ENCODE data around the gene TMTC1. TPM values are rescaled to one million over a fixed set of nuclear protein-coding genes. Genes with fewer than 3 reads are reported as not detected.

Gene TMTC1
- total and polyA plus RNA-seq, 2 donors (not counting 1 experiment from before 2014, with no cell fraction given): not detected

DNA sequence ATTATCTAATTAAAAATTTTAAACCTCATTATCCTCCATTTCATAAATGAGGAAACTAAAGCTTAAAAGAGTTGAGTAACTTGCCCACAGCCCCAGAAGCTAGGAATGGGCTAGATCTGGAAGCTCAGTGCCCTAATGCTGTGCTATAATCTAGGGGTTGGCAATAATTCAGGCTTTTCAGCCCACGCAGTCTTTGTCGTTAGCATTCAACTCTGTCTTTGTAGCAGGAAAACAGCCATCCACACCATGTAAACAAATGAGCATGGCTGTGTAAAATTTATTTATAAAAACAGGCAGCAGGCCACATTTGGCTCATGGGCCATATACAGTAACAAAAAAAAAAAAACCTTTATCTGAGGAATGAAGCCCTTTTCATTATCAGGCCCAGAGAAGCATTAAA is 193.9 kb downstream of the TMTC1 start:
- intact Hi-C loops (cut with micrococcal nuclease): no loop called here
- Histone ChIP-seq H3K4me3 (ENCODE audit: control extremely low read depth in 1 of 5, extremely low read depth in 1 of 5, insufficient read depth in 1 of 5, low read depth in 2 of 5, low read length in 4 of 5) (no peak overlapping the region), H3K4me1 (ENCODE audit: control insufficient read depth in 2 of 2, insufficient read depth in 2 of 2, low read length in 2 of 2) (no peaks in the 10 kb centered on the region), H2AFZ (ENCODE audit: insufficient read depth, low read depth, low read length, poor library complexity, severe bottlenecking) (no peak overlapping the region), H3K27ac (ENCODE audit: low read length in 2 of 2) (no peak overlapping the region), H3K4me2 (replicated peaks; ENCODE audit: low read depth, low read length, poor library complexity, severe bottlenecking) (no peak overlapping the region), H3K27me3 (replicated peaks in 1 of 4; ENCODE audit: control extremely low read depth in 1 of 4, control insufficient read depth in 3 of 4, insufficient read depth in 4 of 4, low read length in 3 of 4) (no peaks in the 10 kb centered on the region), H3K79me2 (ENCODE audit: control insufficient read depth, insufficient read depth, low read length) (no peaks in the 10 kb centered on the region), H3K36me3 (replicated peaks in 1 of 2; ENCODE audit: control extremely low read depth in 1 of 2, control insufficient read depth in 1 of 2, extremely low read depth in 1 of 2, insufficient read depth in 2 of 2, low read length in 1 of 2) (no peaks in the 10 kb centered on the region), H3K9me3 (ENCODE audit: control extremely low read depth in 1 of 3, control insufficient read depth in 2 of 3, insufficient read depth in 1 of 3, low read length in 2 of 3) (no peaks in the 10 kb centered on the region), H4K20me1 (ENCODE audit: control insufficient read depth, insufficient read depth, low read length, poor library complexity, severe bottlenecking) (no peaks in the 10 kb centered on the region), H3K9ac (ENCODE audit: low read length) (no peak overlapping the region)
- Mint-ChIP-seq H3K4me3 (no peak overlapping the region), H3K4me1 (no peaks in the 10 kb centered on the region), H3K27me3 (peaks cover 9% of the 10 kb centered on the region), H3K27ac (no peak overlapping the region), H3K9me3 (ENCODE audit: insufficient read depth) (no peaks in the 10 kb centered on the region)
- TF ChIP-seq EZH2 (IDR thresholded peaks at IDR 0.05; ENCODE audit: borderline replicate concordance, insufficient read depth, low read depth, low read length, poor library complexity, severe bottlenecking): no peak
- TF ChIP-seq, protein P1, sequence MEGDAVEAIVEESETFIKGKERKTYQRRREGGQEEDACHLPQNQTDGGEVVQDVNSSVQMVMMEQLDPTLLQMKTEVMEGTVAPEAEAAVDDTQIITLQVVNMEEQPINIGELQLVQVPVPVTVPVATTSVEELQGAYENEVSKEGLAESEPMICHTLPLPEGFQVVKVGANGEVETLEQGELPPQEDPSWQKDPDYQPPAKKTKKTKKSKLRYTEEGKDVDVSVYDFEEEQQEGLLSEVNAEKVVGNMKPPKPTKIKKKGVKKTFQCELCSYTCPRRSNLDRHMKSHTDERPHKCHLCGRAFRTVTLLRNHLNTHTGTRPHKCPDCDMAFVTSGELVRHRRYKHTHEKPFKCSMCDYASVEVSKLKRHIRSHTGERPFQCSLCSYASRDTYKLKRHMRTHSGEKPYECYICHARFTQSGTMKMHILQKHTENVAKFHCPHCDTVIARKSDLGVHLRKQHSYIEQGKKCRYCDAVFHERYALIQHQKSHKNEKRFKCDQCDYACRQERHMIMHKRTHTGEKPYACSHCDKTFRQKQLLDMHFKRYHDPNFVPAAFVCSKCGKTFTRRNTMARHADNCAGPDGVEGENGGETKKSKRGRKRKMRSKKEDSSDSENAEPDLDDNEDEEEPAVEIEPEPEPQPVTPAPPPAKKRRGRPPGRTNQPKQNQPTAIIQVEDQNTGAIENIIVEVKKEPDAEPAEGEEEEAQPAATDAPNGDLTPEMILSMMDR (IDR thresholded peaks at IDR 0.05): no peak
- CTCF ChIA-PET: no interaction called here
- ATAC-seq (ENCODE audit: low read depth) (no peak), DNase-seq (no peak)
- WGBS (ENCODE audit: insufficient coverage): no CpG with 5 or more reads among the region's 2 CpGs
- POLR2A ChIA-PET: no interaction called here

DNA sequence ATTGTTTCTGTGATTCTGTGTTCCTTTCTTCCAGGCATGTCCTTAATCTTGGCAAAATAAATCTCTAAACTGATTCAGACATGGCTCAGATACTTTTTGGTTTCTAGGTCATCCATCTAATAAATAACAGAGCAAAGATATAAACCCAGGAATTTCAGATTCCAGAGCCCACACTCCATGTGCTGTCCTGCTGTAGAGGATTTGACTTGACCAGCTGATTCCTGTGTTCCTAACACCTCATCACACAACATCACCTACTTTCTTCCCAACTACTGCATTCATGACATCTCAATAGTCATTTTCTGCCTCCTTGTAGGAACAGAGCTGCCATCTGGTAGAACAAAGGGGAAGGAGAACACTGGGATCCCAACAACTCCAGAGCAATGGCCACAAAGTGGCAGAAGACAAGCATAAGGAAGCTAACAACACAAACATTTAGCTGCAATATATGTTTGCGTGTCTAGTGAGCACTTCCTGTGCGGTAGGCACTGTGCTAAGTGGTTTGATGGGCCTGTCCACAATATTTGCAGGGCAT is 194.4 kb downstream of the TMTC1 start:
- H3K9me3 ChIP-seq (ENCODE audit: control extremely low read depth in 1 of 3, control insufficient read depth in 2 of 3, insufficient read depth in 1 of 3, low read length in 2 of 3): no peaks in the 10 kb centered on the region
- Mint-ChIP-seq H3K9me3 (ENCODE audit: insufficient read depth) (no peaks in the 10 kb centered on the region), H3K27me3 (peaks cover 9% of the 10 kb centered on the region), H3K4me1 (no peaks in the 10 kb centered on the region), H3K27ac (no peak overlapping the region), H3K4me3 (no peak overlapping the region)
- no peak overlapping the region for H3K4me3 ChIP-seq (ENCODE audit: control extremely low read depth in 1 of 5, extremely low read depth in 1 of 5, insufficient read depth in 1 of 5, low read depth in 2 of 5, low read length in 4 of 5)
- no peaks in the 10 kb centered on the region for H3K27me3 ChIP-seq (replicated peaks in 1 of 4; ENCODE audit: control extremely low read depth in 1 of 4, control insufficient read depth in 3 of 4, insufficient read depth in 4 of 4, low read length in 3 of 4)
- no peak overlapping the region for H3K4me2 ChIP-seq (replicated peaks; ENCODE audit: low read depth, low read length, poor library complexity, severe bottlenecking)
- H3K4me1 ChIP-seq (ENCODE audit: control insufficient read depth in 2 of 2, insufficient read depth in 2 of 2, low read length in 2 of 2): no peaks in the 10 kb centered on the region
- intact Hi-C loops (cut with micrococcal nuclease): no loop called here
- no peaks in the 10 kb centered on the region for H4K20me1 ChIP-seq (ENCODE audit: control insufficient read depth, insufficient read depth, low read length, poor library complexity, severe bottlenecking)
- TF ChIP-seq, protein P1 (IDR thresholded peaks at IDR 0.05): no peak
- no peak for TF ChIP-seq EZH2 (IDR thresholded peaks at IDR 0.05; ENCODE audit: borderline replicate concordance, insufficient read depth, low read depth, low read length, poor library complexity, severe bottlenecking)
- ATAC-seq (ENCODE audit: low read depth) (no peak), DNase-seq (no peak)
- no peak overlapping the region for H2AFZ ChIP-seq (ENCODE audit: insufficient read depth, low read depth, low read length, poor library complexity, severe bottlenecking)
- ChIA-PET POLR2A (no interaction called here), CTCF (interaction anchor here (0.6 kb wide), 1 partner anchor 40 kb away, joined by 4 read pairs; no protein-coding TSS in a partner anchor)
- H3K79me2 ChIP-seq (ENCODE audit: control insufficient read depth, insufficient read depth, low read length): no peaks in the 10 kb centered on the region
- no peak overlapping the region for H3K9ac ChIP-seq (ENCODE audit: low read length)
- H3K27ac ChIP-seq (ENCODE audit: low read length in 2 of 2): no peak overlapping the region
- WGBS (ENCODE audit: insufficient coverage): no CpG with 5 or more reads among the region's 2 CpGs
- H3K36me3 ChIP-seq (replicated peaks in 1 of 2; ENCODE audit: control extremely low read depth in 1 of 2, control insufficient read depth in 1 of 2, extremely low read depth in 1 of 2, insufficient read depth in 2 of 2, low read length in 1 of 2): no peaks in the 10 kb centered on the region

All from B cell (primary cell).